ENCODE results near the gene MCC.
A peak's percentile ranks its signal among the peaks of the same experiment; 100 is the strongest.

MCC gene

GRCh38 chr5:113246361-113246870 lies 241.8 kb downstream of the MCC start:
- Histone ChIP-seq H3K36me3 (ENCODE audit: control insufficient read depth in 2 of 2, insufficient read depth in 2 of 2, low read length in 2 of 2) (no peaks in the 10 kb centered on the region), H3K27ac (ENCODE audit: low read depth in 2 of 2, low read length in 2 of 2) (peak overlapping the region; percentile 38 to 55), H3K9ac (ENCODE audit: low read depth in 1 of 2, low read length in 2 of 2) (peak overlapping the region in 1 of 2 donors; percentile 13), H3K4me1 (ENCODE audit: control insufficient read depth in 2 of 2, insufficient read depth in 2 of 2, low read length in 2 of 2) (peaks cover 0 to 2% of the 10 kb centered on the region in 2 donors), H3K27me3 (ENCODE audit: control insufficient read depth in 2 of 2, insufficient read depth in 2 of 2, low read length in 2 of 2) (no peaks in the 10 kb centered on the region), H3K9me3 (ENCODE audit: control insufficient read depth in 2 of 2, low read length in 2 of 2) (no peaks in the 10 kb centered on the region), H3K4me3 (ENCODE audit: low read length in 2 of 2) (peak overlapping the region in 1 of 2 donors; percentile 10)

- Histone ChIP-seq H3K4me1 (ENCODE audit: control insufficient read depth in 2 of 2, insufficient read depth in 2 of 2, low read length in 2 of 2) (peaks cover 0 to 2% of the 10 kb centered on the region in 2 donors), H3K36me3 (ENCODE audit: control insufficient read depth in 2 of 2, insufficient read depth in 2 of 2, low read length in 2 of 2) (no peaks in the 10 kb centered on the region), H3K9me3 (ENCODE audit: control insufficient read depth in 2 of 2, low read length in 2 of 2) (no peaks in the 10 kb centered on the region), H3K27me3 (ENCODE audit: control insufficient read depth in 2 of 2, insufficient read depth in 2 of 2, low read length in 2 of 2) (no peaks in the 10 kb centered on the region), H3K4me3 (ENCODE audit: low read length in 2 of 2) (no peak overlapping the region), H3K27ac (ENCODE audit: low read depth in 2 of 2, low read length in 2 of 2) (peak overlapping the region in 1 of 2 donors; percentile 38), H3K9ac (ENCODE audit: low read depth in 1 of 2, low read length in 2 of 2) (no peak overlapping the region)
Observed at GRCh38 chr5:113245427-113246225, 242.6 kb downstream of the MCC start.

- H3K4me3 ChIP-seq (ENCODE audit: low read length in 2 of 2) = no peak overlapping the region
- no peaks in the 10 kb centered on the region for H3K9me3 ChIP-seq (ENCODE audit: control insufficient read depth in 2 of 2, low read length in 2 of 2)
- no peak overlapping the region for H3K9ac ChIP-seq (ENCODE audit: low read depth in 1 of 2, low read length in 2 of 2)
- peaks cover 0 to 2% of the 10 kb centered on the region in 2 donors for H3K4me1 ChIP-seq (ENCODE audit: control insufficient read depth in 2 of 2, insufficient read depth in 2 of 2, low read length in 2 of 2)
- H3K27ac ChIP-seq (ENCODE audit: low read depth in 2 of 2, low read length in 2 of 2) = no peak overlapping the region
- H3K27me3 ChIP-seq (ENCODE audit: control insufficient read depth in 2 of 2, insufficient read depth in 2 of 2, low read length in 2 of 2) = no peaks in the 10 kb centered on the region
- H3K36me3 ChIP-seq (ENCODE audit: control insufficient read depth in 2 of 2, insufficient read depth in 2 of 2, low read length in 2 of 2) = no peaks in the 10 kb centered on the region
Observed at GRCh38 chr5:113244966-113245365, 243.3 kb downstream of the MCC start.

GRCh38 chr5:113243349-113243664 lies 244.9 kb downstream of the MCC start:
- H3K4me3 ChIP-seq (ENCODE audit: low read length in 2 of 2) = no peak overlapping the region
- H3K9ac ChIP-seq (ENCODE audit: low read depth in 1 of 2, low read length in 2 of 2) = no peak overlapping the region
- no peaks in the 10 kb centered on the region for H3K4me1 ChIP-seq (ENCODE audit: control insufficient read depth in 2 of 2, insufficient read depth in 2 of 2, low read length in 2 of 2)
- no peaks in the 10 kb centered on the region for H3K27me3 ChIP-seq (ENCODE audit: control insufficient read depth in 2 of 2, insufficient read depth in 2 of 2, low read length in 2 of 2)
- H3K27ac ChIP-seq (ENCODE audit: low read depth in 2 of 2, low read length in 2 of 2) = no peak overlapping the region
- no peaks in the 10 kb centered on the region for H3K9me3 ChIP-seq (ENCODE audit: control insufficient read depth in 2 of 2, low read length in 2 of 2)
- no peaks in the 10 kb centered on the region for H3K36me3 ChIP-seq (ENCODE audit: control insufficient read depth in 2 of 2, insufficient read depth in 2 of 2, low read length in 2 of 2)

- no peaks in the 10 kb centered on the region for H3K4me1 ChIP-seq (ENCODE audit: control insufficient read depth in 2 of 2, insufficient read depth in 2 of 2, low read length in 2 of 2)
- no peaks in the 10 kb centered on the region for H3K36me3 ChIP-seq (ENCODE audit: control insufficient read depth in 2 of 2, insufficient read depth in 2 of 2, low read length in 2 of 2)
- H3K4me3 ChIP-seq (ENCODE audit: low read length in 2 of 2) = no peak overlapping the region
- H3K27me3 ChIP-seq (ENCODE audit: control insufficient read depth in 2 of 2, insufficient read depth in 2 of 2, low read length in 2 of 2) = no peaks in the 10 kb centered on the region
- no peak overlapping the region for H3K27ac ChIP-seq (ENCODE audit: low read depth in 2 of 2, low read length in 2 of 2)
- H3K9ac ChIP-seq (ENCODE audit: low read depth in 1 of 2, low read length in 2 of 2) = no peak overlapping the region
- H3K9me3 ChIP-seq (ENCODE audit: control insufficient read depth in 2 of 2, low read length in 2 of 2) = no peaks in the 10 kb centered on the region
Observed at GRCh38 chr5:113242481-113243348, 245.5 kb downstream of the MCC start.

GRCh38 chr5:113240951-113241726 lies 247.1 kb downstream of the MCC start:
- H3K27ac ChIP-seq (ENCODE audit: low read depth in 2 of 2, low read length in 2 of 2) = no peak overlapping the region
- H3K36me3 ChIP-seq (ENCODE audit: control insufficient read depth in 2 of 2, insufficient read depth in 2 of 2, low read length in 2 of 2) = no peaks in the 10 kb centered on the region
- H3K27me3 ChIP-seq (ENCODE audit: control insufficient read depth in 2 of 2, insufficient read depth in 2 of 2, low read length in 2 of 2) = no peaks in the 10 kb centered on the region
- H3K9ac ChIP-seq (ENCODE audit: low read depth in 1 of 2, low read length in 2 of 2) = no peak overlapping the region
- no peak overlapping the region for H3K4me3 ChIP-seq (ENCODE audit: low read length in 2 of 2)
- H3K4me1 ChIP-seq (ENCODE audit: control insufficient read depth in 2 of 2, insufficient read depth in 2 of 2, low read length in 2 of 2) = no peaks in the 10 kb centered on the region
- H3K9me3 ChIP-seq (ENCODE audit: control insufficient read depth in 2 of 2, low read length in 2 of 2) = no peaks in the 10 kb centered on the region

- no peaks in the 10 kb centered on the region for H3K36me3 ChIP-seq (ENCODE audit: control insufficient read depth in 2 of 2, insufficient read depth in 2 of 2, low read length in 2 of 2)
- H3K4me3 ChIP-seq (ENCODE audit: low read length in 2 of 2) = no peak overlapping the region
- H3K27ac ChIP-seq (ENCODE audit: low read depth in 2 of 2, low read length in 2 of 2) = no peak overlapping the region
- H3K9me3 ChIP-seq (ENCODE audit: control insufficient read depth in 2 of 2, low read length in 2 of 2) = no peaks in the 10 kb centered on the region
- no peaks in the 10 kb centered on the region for H3K4me1 ChIP-seq (ENCODE audit: control insufficient read depth in 2 of 2, insufficient read depth in 2 of 2, low read length in 2 of 2)
- no peaks in the 10 kb centered on the region for H3K27me3 ChIP-seq (ENCODE audit: control insufficient read depth in 2 of 2, insufficient read depth in 2 of 2, low read length in 2 of 2)
- H3K9ac ChIP-seq (ENCODE audit: low read depth in 1 of 2, low read length in 2 of 2) = no peak overlapping the region
Observed at GRCh38 chr5:113240032-113240431, 248.2 kb downstream of the MCC start.

GRCh38 chr5:113237893-113238292 lies 250.4 kb downstream of the MCC start:
- Histone ChIP-seq H3K27ac (ENCODE audit: low read depth in 2 of 2, low read length in 2 of 2) (no peak overlapping the region), H3K9ac (ENCODE audit: low read depth in 1 of 2, low read length in 2 of 2) (no peak overlapping the region), H3K9me3 (ENCODE audit: control insufficient read depth in 2 of 2, low read length in 2 of 2) (no peaks in the 10 kb centered on the region), H3K27me3 (ENCODE audit: control insufficient read depth in 2 of 2, insufficient read depth in 2 of 2, low read length in 2 of 2) (no peaks in the 10 kb centered on the region), H3K4me1 (ENCODE audit: control insufficient read depth in 2 of 2, insufficient read depth in 2 of 2, low read length in 2 of 2) (no peaks in the 10 kb centered on the region), H3K36me3 (ENCODE audit: control insufficient read depth in 2 of 2, insufficient read depth in 2 of 2, low read length in 2 of 2) (no peaks in the 10 kb centered on the region), H3K4me3 (ENCODE audit: low read length in 2 of 2) (no peak overlapping the region)

- no peaks in the 10 kb centered on the region for H3K4me1 ChIP-seq (ENCODE audit: control insufficient read depth in 2 of 2, insufficient read depth in 2 of 2, low read length in 2 of 2)
- H3K27me3 ChIP-seq (ENCODE audit: control insufficient read depth in 2 of 2, insufficient read depth in 2 of 2, low read length in 2 of 2) = no peaks in the 10 kb centered on the region
- H3K27ac ChIP-seq (ENCODE audit: low read depth in 2 of 2, low read length in 2 of 2) = no peak overlapping the region
- H3K4me3 ChIP-seq (ENCODE audit: low read length in 2 of 2) = no peak overlapping the region
- no peak overlapping the region for H3K9ac ChIP-seq (ENCODE audit: low read depth in 1 of 2, low read length in 2 of 2)
- no peaks in the 10 kb centered on the region for H3K36me3 ChIP-seq (ENCODE audit: control insufficient read depth in 2 of 2, insufficient read depth in 2 of 2, low read length in 2 of 2)
- H3K9me3 ChIP-seq (ENCODE audit: control insufficient read depth in 2 of 2, low read length in 2 of 2) = no peaks in the 10 kb centered on the region
Observed at GRCh38 chr5:113236536-113237288, 251.5 kb downstream of the MCC start.

Data from mucosa of rectum (tissue), 2 donors.